Osteoblast (primary cell): ENCODE measurements around the gene PRPH. TPM values are rescaled to one million over a fixed set of nuclear protein-coding genes. Genes with fewer than 3 reads are reported as not detected.
"Not testable (repeated sequence)": the region's sequence is repeated elsewhere in the genome, so short reads cannot be mapped to it uniquely, and the experiment has no call there.

Experiments
- DNase-seq: peaks from one replicate; pipeline ENCODE4 v3.0.0; 2011; ENCODE audit warnings: low spot score, mixed read lengths; ENCODE audit not compliant: insufficient read length; ENCODE audit errors: missing footprints
- H2AFZ ChIP-seq: 2 replicates; pipeline ENCODE4 v1.6.0; 2011; ENCODE audit warnings: mild to moderate bottlenecking, low read length
- H3K27ac ChIP-seq: 2 replicates; pipeline ENCODE4 v1.5.1; 2011; ENCODE audit warnings: mild to moderate bottlenecking, low read depth, low read length, moderate library complexity
- H3K27me3 ChIP-seq: 2 replicates; pipeline ENCODE4 v1.6.0; 2012; ENCODE audit warnings: mild to moderate bottlenecking, control low read depth, inconsistent platforms, low read length, moderate library complexity; ENCODE audit not compliant: insufficient read depth
- H3K36me3 ChIP-seq: 2 replicates; pipeline ENCODE4 v1.5.1; 2011; ENCODE audit warnings: mild to moderate bottlenecking, low read length, control low read depth, moderate library complexity; ENCODE audit not compliant: insufficient read depth
- H3K4me1 ChIP-seq: 2 replicates; pipeline ENCODE4 v1.5.1; 2011; ENCODE audit warnings: mild to moderate bottlenecking, low read length, control low read depth, moderate library complexity; ENCODE audit not compliant: insufficient read depth
- H3K4me2 ChIP-seq: 2 replicates; pipeline ENCODE4 v1.6.0; 2011; ENCODE audit warnings: mild to moderate bottlenecking, low read length; ENCODE audit not compliant: insufficient read depth
- H3K4me3 ChIP-seq: fragments of 200-600 bp; sonication (generic); 3 replicates; pipeline ENCODE4 v1.5.1; 2012; ENCODE audit warnings: mild to moderate bottlenecking, low read length, inconsistent platforms; ENCODE audit not compliant: insufficient read depth
- H3K79me2 ChIP-seq: 2 replicates; pipeline ENCODE4 v1.6.0; 2012; ENCODE audit warnings: mild to moderate bottlenecking, low read length, control low read depth, inconsistent platforms; ENCODE audit not compliant: insufficient read depth
- H3K9me3 ChIP-seq: 2 replicates; pipeline ENCODE4 v1.5.1; 2011; ENCODE audit warnings: low read depth, low read length, control low read depth
- H4K20me1 ChIP-seq: 2 replicates; pipeline ENCODE4 v1.6.0; 2012; ENCODE audit warnings: mild to moderate bottlenecking, low read length, control low read depth; ENCODE audit not compliant: insufficient read depth
- total RNA-seq: library from RNA; depleted of rRNA; stranded (reverse); fragments of >200 nt; gene quantifications from 2 replicates; pipeline ENCODE4 v1.2.3, GENCODE V29; 2012
- TF ChIP-seq, protein P1 (sequence below): IDR thresholded peaks from 2 replicates; pipeline ENCODE4 v1.5.1; 2011; ENCODE audit warnings: mild to moderate bottlenecking, low read depth, low read length, moderate library complexity; ENCODE audit errors: extremely low read depth

The PRPH gene
- total RNA-seq, 1 donor, result under 0.01 TPM

DNA sequence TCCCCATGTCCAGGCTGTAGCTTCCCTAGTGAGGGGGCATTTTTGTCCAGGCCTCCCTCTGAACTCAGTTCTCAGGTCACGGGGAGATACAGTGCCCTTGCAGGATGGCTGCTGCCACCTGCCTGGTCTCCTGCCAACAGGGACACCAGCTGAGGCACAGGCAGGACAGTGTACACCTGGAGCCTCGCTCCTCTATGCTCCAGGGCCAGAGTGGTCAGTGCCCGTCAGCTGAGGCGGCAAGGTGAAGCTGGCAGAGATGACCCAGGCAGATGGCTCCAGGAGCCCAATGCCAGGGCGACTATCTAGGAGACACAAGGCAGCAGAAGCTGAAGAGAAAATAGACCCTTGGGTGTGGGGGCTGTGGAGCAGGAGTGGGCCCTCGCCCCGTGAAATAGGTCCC lies 17.5 kb upstream of the PRPH start:
- no peak overlapping the region for H3K27ac ChIP-seq
- H3K27me3 ChIP-seq, result no peaks in the 10 kb centered on the region
- H3K4me1 ChIP-seq, result no peaks in the 10 kb centered on the region
- no peaks in the 10 kb centered on the region for H3K9me3 ChIP-seq
- peaks cover 23% of the 10 kb centered on the region for H4K20me1 ChIP-seq
- no peaks in the 10 kb centered on the region for H3K79me2 ChIP-seq
- no peak overlapping the region for H3K4me2 ChIP-seq
- no peak overlapping the region for H3K4me3 ChIP-seq
- peaks cover 16% of the 10 kb centered on the region for H3K36me3 ChIP-seq
- DNase-seq, result no peak
- no peak overlapping the region for H2AFZ ChIP-seq
- TF ChIP-seq, protein P1, sequence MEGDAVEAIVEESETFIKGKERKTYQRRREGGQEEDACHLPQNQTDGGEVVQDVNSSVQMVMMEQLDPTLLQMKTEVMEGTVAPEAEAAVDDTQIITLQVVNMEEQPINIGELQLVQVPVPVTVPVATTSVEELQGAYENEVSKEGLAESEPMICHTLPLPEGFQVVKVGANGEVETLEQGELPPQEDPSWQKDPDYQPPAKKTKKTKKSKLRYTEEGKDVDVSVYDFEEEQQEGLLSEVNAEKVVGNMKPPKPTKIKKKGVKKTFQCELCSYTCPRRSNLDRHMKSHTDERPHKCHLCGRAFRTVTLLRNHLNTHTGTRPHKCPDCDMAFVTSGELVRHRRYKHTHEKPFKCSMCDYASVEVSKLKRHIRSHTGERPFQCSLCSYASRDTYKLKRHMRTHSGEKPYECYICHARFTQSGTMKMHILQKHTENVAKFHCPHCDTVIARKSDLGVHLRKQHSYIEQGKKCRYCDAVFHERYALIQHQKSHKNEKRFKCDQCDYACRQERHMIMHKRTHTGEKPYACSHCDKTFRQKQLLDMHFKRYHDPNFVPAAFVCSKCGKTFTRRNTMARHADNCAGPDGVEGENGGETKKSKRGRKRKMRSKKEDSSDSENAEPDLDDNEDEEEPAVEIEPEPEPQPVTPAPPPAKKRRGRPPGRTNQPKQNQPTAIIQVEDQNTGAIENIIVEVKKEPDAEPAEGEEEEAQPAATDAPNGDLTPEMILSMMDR, result no peak

DNA sequence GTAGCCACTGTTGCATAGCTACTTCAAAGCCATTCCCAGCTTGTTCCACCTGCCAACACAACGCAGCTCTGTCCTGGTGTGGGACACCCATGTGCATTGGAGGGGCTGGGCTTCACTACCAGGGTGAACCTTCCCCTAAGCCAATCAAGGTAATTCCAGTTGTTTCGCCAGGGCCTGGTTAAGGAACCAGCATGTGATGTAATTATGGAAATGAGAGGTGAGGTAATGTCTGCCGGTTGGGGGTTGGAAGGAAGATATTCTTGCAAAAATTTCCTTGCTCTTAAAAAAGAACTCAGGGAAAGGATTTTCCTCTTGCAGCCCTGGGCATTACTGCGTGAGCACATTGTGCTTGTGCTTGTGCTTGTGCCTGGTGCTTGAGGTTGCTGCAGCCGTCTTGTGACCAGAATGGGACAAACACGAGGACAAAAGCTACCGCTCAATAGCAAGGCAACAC lies 15.2 kb upstream of the PRPH start:
- Histone ChIP-seq H3K27ac (no peak overlapping the region), H3K79me2 (no peaks in the 10 kb centered on the region), H3K27me3 (no peaks in the 10 kb centered on the region), H2AFZ (no peak overlapping the region), H3K36me3 (no peaks in the 10 kb centered on the region), H3K4me1 (no peaks in the 10 kb centered on the region), H3K4me2 (no peak overlapping the region), H3K4me3 (no peak overlapping the region), H4K20me1 (peaks cover 5% of the 10 kb centered on the region), H3K9me3 (no peaks in the 10 kb centered on the region)
- TF ChIP-seq, protein P1, result no peak
- DNase-seq, result no peak

DNA sequence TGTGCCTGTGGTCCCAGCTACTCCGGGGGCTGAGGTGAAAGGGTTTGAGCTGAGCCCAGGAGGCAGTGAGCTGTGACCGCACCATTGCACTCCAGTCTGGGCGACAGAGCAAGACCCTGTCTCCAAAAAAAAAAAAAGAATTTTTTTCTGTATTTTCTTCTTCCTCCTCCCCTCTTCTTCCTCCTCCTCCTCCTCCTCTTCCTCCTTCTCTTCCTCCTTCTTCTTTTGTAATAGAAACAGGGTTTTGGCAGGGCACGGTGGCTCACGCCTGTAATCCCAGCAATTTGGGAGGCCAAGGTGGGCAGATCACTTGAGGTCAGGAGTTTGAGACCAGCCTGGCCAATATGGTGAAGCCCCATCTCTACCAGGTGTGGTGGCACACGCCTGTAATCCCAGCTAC lies 14.4 kb upstream of the PRPH start:
- not testable (repeated sequence) for H3K4me3 ChIP-seq, H3K79me2 ChIP-seq, H3K4me1 ChIP-seq

DNA sequence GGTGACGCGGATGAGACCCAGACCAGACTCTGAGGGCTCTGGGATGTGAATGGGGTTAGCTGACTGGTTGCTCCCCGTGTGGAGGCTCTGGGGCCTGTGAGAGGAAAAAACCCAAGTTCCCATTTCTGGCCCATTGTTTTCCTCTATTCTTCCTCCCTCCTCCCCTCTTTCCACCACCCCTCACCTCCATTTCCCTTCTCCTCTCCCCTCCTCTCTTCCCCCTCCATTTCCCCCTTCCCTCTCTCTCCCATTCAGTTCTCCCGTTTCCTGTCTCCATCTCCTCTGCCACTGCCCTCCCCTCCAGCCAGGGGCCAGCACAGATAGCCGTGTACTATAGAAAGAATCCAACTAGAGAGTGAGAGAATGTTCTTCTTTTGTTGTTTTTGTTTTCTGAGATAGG lies 12.6 kb upstream of the PRPH start:
- H3K27me3 ChIP-seq, result peaks cover 2% of the 10 kb centered on the region
- peaks cover 2% of the 10 kb centered on the region for H3K9me3 ChIP-seq
- H3K36me3 ChIP-seq, result no peaks in the 10 kb centered on the region
- H3K27ac ChIP-seq, result no peak overlapping the region
- H2AFZ ChIP-seq, result no peak overlapping the region
- no peak for DNase-seq
- H3K4me2 ChIP-seq, result no peak overlapping the region
- H3K79me2 ChIP-seq, result no peaks in the 10 kb centered on the region
- TF ChIP-seq, protein P1, result no peak
- H3K4me3 ChIP-seq, result no peak overlapping the region
- no peaks in the 10 kb centered on the region for H3K4me1 ChIP-seq
- no peaks in the 10 kb centered on the region for H4K20me1 ChIP-seq

More for the DNA sequence above, 14.4 kb upstream of the PRPH start:
- H3K27me3 ChIP-seq, H4K20me1 ChIP-seq, H3K36me3 ChIP-seq, H3K9me3 ChIP-seq, H3K27ac ChIP-seq, H2AFZ ChIP-seq, H3K4me2 ChIP-seq, DNase-seq: not testable (repeated sequence)

DNA sequence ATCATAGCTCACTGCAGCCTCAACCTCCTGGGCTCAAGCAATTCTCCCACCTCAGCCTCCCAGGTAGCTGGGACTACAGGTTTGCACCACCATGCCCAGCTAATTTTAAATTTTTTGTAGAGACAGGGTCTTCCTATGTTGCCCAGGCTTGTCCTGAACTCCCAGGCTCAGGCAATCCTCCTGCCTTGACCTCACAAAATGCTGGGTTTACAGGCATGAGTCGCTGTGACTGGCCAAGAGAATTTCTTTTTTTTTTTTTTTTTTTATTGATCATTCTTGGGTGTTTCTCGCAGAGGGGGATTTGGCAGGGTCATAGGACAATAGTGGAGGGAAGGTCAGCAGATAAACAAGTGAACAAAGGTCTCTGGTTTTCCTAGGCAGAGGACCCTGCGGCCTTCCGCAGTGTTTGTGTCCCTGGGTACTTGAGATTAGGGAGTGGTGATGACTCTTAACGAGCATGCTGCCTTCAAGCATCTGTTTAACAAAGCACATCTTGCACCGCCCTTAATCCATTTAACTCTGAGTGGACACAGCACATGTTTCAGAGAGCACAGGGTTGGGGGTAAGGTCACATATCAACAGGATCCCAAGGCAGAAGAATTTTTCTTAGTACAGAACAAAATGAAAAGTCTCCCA lies 12.1 kb upstream of the PRPH start:
- not testable (repeated sequence) for H3K4me1 ChIP-seq, H3K27ac ChIP-seq, H3K79me2 ChIP-seq, H2AFZ ChIP-seq, H4K20me1 ChIP-seq, H3K36me3 ChIP-seq, H3K9me3 ChIP-seq, DNase-seq, H3K27me3 ChIP-seq, H3K4me2 ChIP-seq, H3K4me3 ChIP-seq
